ENCODE data around the gene RAVER1. TPM values are rescaled to one million over a fixed set of nuclear protein-coding genes. Genes with fewer than 3 reads are reported as not detected.

Gene RAVER1
- total and polyA plus RNA-seq, 10 of the 15 experiments (the other 5 are each of a cell fraction or from before 2014, with no cell fraction given) = 0.03 to 87.0 (median 12.1) TPM

- Histone ChIP-seq H3K79me2 (ENCODE audit: control insufficient read depth, insufficient read depth, low read length) (no peaks in the 10 kb centered on the region), H3K4me2 (ENCODE audit: control insufficient read depth, insufficient read depth) (peak overlapping the region; percentile 98), H3K36me3 (ENCODE audit: control insufficient read depth in 2 of 2, insufficient read depth in 2 of 2, low read length in 1 of 2) (peaks cover 21% of the 10 kb centered on the region in 2 experiments; a peak in 3 of 4 replicates), H3K9me3 (replicated peaks; ENCODE audit: control insufficient read depth, insufficient read depth, low read length) (no peaks in the 10 kb centered on the region; the same call in 2 of the 3 replicates), H3K9ac (ENCODE audit: control insufficient read depth, insufficient read depth, low read length) (peak overlapping the region; percentile 49; the same call in 1 of the 2 replicates), H4K20me1 (ENCODE audit: control insufficient read depth, insufficient read depth) (peaks cover 9% of the 10 kb centered on the region; the same call in 1 of the 2 replicates), H2AFZ (ENCODE audit: control insufficient read depth, low read depth, low read length) (peak overlapping the region; percentile 94), H3K4me3 (peak overlapping the region; percentile 77), H3K27me3 (replicated peaks in 1 of 2; ENCODE audit: control insufficient read depth in 2 of 2, insufficient read depth in 2 of 2, low read length in 1 of 2) (peaks cover 1 to 15% of the 10 kb centered on the region in 2 experiments), H3K27ac (ENCODE audit: control insufficient read depth, insufficient read depth) (peak overlapping the region; percentile 24; the same call in 1 of the 2 replicates), H3K4me1 (ENCODE audit: control insufficient read depth, insufficient read depth, low read length) (peaks cover 73% of the 10 kb centered on the region)
- DNase-seq (ENCODE audit: low read depth, low spot score) = no peak
- RAD21 ChIA-PET (ENCODE audit: unreplicated experiment) = interaction anchor here (0.9 to 5.4 kb wide), 16 partner anchors 9 to 115 kb away, joined by 3 to 119 read pairs (median 4); partner anchors contain the start of genes CDC37, ICAM1, MRPL4 and RAVER1
- BruUV-seq (replicated peaks) = no TSS peak
- WGBS (ENCODE audit: insufficient coverage, insufficient replicate concordance, low lambda C conversion rate, missing lambda C conversion rate) = 2% methylated on average over 23 of the region's 23 CpGs
- intact Hi-C loops (cut with micrococcal nuclease; ENCODE audit: unreplicated experiment) = no loop called here
- FAIRE-seq = peak; percentile 75
- POLR2A ChIA-PET = interaction anchor here (0.6 to 5.5 kb wide), 18 partner anchors 8 to 280 kb away, joined by 3 to 69 read pairs (median 4); partner anchors contain the start of genes CDC37, CDKN2D, FDX2 and ICAM1
- in situ Hi-C loops (cut with MboI) = no loop called here
- ATAC-seq = peak; percentile 58
- CTCF ChIA-PET = interaction anchor here (0.7 to 5.9 kb wide), 13 partner anchors 9 to 190 kb away, joined by 3 to 72 read pairs (median 5); partner anchors contain the start of genes ICAM1 and TYK2
- SMC1A ChIA-PET (ENCODE audit: uncharacterized antibody, unreplicated experiment) = interaction anchor here (0.7 to 3.7 kb wide), 13 partner anchors 9 to 102 kb away, joined by 3 to 50 read pairs (median 4); partner anchors contain the start of genes ICAM1 and TYK2
- TF ChIP-seq TCF12 (IDR thresholded peaks at IDR 0.05; ENCODE audit: low read depth, low read length) (no peak), ZNF217 (IDR thresholded peaks at IDR 0.05) (no peak), RAD21 (IDR thresholded peaks at IDR 0.05; ENCODE audit: insufficient read depth, low read depth, low read length) (no peak), BMI1 (IDR thresholded peaks at IDR 0.05; ENCODE audit: borderline replicate concordance) (no peak), CREB1 (IDR thresholded peaks at IDR 0.05; ENCODE audit: low read depth) (0 out of 2 replicates have a peak, but pooled peaks have one; percentile 2), PRDM15 (CRISPR knock-in tag; IDR thresholded peaks at IDR 0.05) (no peak), TCF3 (IDR thresholded peaks at IDR 0.05; ENCODE audit: borderline replicate concordance, insufficient read depth, low read depth, low read length) (no peak), RUNX3 (IDR thresholded peaks at IDR 0.05; ENCODE audit: low read length) (no peak), JUND (IDR thresholded peaks at IDR 0.05; ENCODE audit: low read depth, low read length) (no peak), ZNF687 (IDR thresholded peaks at IDR 0.05) (no peak), NBN (IDR thresholded peaks at IDR 0.05) (peak; percentile 33; the same call in 1 of the 2 replicates), RAD51 (IDR thresholded peaks at IDR 0.05) (no peak), CREM (IDR thresholded peaks at IDR 0.05; ENCODE audit: low read depth) (no peak), CBX3 (IDR thresholded peaks at IDR 0.05; ENCODE audit: borderline replicate concordance, low read depth) (no peak), MYB (IDR thresholded peaks at IDR 0.05; ENCODE audit: borderline replicate concordance, low read depth, low read length) (no peak), NFYB (IDR thresholded peaks at IDR 0.05; ENCODE audit: insufficient read depth, low read depth, low read length) (peak; percentile 74), NFIC (IDR thresholded peaks at IDR 0.05; ENCODE audit: low read depth, low read length) (no peak)
These were observed 44.6 kb downstream of the RAVER1 start for GRCh38 chr19:10288662-10289166.

All from GM12878 (cell line).